CD1c-positive myeloid dendritic cell (primary cell): ENCODE measurements around the gene GH1.

Source experiments
- DNase-seq: peaks from one replicate; pipeline ENCODE4 v3.0.0-alpha.2; 2016; ENCODE audit errors: extremely low spot score

Gene GH1

GRCh38 chr17:63944736-63945499, 26.3 kb upstream of the GH1 start:
- DNase-seq: no peak

- DNase-seq: no peak
These were observed 25.1 kb upstream of the GH1 start for GRCh38 chr17:63943745-63944144.

DNA sequence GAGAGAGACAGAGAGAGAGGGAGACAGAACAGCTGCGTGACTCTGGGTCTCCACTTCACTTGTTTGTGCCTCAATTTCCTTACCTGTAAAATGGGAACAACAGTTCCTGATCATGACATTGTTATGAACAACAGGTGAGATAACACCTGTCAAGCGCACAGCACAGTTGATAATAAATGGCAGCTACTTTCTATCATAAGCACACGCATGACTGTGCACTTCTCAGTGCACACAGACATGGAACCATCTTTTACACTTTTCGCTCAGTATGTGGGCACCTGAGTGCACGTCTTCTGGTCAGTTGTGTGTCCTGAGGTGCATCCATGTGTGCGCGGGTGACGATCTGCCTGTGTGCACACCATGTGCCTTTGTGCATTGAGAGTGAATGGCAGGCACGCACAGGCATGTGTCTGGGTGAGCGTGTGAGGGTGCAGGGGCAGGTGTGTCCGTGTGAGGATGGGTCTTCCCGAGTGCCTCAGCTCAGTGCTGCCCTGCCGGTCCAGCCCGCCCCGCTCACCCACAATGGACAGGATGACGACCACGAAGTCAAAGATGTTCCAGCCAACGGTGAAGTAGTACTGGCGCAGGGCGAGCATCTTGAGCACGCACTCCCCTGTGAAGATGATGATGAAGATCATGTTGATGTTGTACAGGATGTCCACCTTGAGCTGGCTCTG, 23.8 kb upstream of the GH1 start:
- DNase-seq: no peak

DNA sequence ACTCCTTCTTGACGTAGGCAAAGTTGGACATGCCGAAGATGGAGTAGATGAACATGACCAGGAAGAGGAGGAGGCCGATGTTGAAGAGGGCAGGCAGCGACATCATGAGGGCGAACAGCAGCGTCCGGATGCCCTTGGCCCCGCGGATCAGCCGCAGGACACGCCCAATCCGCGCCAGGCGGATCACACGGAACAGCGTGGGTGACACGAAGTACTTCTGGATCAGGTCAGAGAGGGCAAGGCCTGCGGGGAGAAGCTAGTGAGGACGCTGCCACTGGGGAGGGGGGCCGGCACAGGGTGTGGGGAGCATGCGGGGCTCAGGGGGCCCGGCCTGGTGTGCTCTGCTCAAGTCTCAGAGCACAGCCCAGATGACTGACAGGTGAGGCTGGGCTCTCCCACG, 23.1 kb upstream of the GH1 start:
- no peak for DNase-seq

- no peak for DNase-seq
These were observed 22.5 kb upstream of the GH1 start for GRCh38 chr17:63941162-63941561.

DNA sequence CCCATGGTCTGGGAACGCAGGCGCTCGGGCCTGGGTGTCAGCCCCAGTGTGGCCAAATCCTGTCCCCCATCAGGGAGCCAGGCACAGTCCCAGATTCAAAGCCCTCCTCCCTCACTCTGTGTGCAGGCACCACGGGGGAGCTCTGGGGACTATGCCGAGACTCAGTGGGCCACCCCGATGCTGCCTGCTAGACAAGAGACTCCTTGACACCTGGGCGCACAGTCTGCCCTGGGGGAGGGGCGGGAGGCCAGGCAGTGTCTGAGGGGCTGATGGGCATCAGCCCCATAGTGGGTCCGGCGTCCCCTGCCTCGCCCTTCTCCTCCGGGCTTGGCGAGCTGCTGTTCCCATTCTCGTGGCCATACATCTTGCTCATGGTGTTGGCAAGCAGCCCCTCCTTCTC, 21.9 kb upstream of the GH1 start:
- no peak for DNase-seq

DNA sequence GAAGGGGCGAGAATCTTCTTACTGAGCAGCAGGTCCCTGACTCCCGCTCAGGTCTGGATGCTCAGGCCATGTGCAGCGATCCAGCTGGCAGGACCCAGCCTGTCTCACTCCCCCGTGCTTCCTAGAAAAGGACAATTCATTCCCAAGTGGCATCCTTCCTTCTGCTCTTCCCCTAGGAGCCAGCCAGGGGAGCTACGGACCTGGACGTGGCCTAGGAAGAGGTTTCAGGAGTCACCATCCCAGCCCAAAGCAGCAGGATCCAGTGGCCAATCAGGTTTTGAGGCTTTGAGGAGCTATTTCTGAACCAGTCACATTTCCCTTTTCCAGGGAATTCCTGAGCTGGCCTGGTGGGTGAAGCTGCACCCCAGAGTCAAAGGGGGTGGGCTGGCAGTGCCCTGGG, 21.2 kb upstream of the GH1 start:
- no peak for DNase-seq

GRCh38 chr17:63939401-63939800, 20.8 kb upstream of the GH1 start:
- DNase-seq: no peak

DNA sequence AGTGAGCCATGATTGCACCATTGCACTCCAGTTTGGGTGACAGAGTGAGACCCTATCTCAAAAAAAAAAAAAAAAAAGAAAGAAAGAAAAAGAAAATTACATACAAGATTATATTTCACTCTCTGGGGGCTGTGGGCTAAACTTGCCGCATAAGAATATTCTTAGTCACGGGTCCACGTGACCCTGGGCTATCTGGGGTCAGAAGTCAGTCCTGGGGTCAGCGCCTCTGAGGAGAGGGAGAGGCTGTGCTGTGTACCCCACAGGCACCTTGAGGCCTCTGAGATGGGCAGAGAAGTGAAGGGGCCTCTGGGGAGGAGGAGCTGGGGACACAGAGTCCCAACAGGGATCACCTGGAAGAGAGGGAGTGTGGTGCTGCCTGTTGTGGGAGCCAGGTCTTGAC, 19.3 kb upstream of the GH1 start:
- no peak for DNase-seq

- no peak for DNase-seq
These were observed 18.7 kb upstream of the GH1 start for GRCh38 chr17:63937319-63937718.

DNA sequence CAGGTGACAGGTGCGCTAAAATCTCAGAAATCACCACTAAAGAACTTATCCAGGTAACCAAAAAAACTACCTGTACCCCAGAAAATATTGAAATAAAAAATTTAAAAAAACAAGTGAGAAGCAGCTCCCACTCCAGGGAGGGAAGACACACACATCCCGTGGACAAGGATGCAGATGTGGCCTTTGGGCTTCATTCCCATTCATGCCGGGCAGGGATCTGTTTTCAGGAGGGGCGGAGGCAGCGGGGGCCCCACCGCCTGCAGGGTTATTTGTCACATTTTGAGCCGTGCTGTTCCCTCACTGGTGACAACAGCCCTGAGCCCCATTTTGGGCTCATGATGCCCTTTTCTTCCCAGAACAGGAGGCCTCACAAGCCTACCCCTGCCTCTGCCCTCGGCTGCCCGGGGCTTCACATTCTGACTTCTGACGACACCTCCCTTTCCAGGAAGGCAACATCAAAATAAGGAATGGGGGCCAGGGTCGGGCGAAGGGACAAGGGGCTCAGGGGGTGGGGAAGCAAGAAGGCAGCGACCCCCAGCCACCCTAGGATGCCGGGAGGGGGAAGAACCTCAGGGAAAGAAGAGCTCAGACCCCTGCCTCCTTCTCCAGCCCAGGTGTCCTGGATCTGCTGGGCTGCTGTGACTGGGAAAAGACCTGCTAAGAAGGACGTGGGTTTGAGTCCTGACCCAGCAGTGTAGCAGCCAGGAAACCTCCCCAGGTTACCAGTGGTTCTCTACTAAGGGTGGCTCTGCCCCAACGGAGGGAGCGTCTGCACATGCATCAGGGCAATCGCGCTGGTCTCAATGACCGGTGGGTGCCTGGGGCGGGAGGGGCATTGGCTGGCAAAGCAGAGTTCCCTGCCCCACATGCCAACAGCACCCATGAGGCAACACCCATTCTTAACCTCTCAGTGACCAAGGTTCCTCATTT, 15.8 kb upstream of the GH1 start:
- peak; percentile 10 for DNase-seq

DNA sequence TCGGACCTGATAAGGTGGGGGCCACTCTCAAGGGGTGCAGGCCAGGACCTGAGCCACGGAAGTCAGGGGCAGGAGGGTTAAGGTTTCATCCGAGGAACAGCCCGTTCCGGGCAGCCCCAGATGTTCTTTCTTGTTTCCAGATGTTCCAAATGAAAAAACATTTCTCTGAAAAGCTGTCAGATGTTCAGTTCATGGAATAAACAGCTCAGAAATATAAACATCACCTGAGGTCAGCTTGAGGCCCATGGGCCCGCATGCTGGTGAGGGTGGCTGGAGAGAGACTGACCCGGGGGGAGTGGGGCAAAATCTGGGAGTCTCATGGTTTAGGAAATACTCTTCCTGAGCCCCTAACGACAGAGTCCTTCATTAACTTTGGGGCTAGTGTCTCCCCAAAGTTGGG, 15.0 kb upstream of the GH1 start:
- DNase-seq: no peak

- no peak for DNase-seq
These were observed 14.1 kb upstream of the GH1 start for GRCh38 chr17:63932721-63933120.

GRCh38 chr17:63931981-63932561, 13.4 kb upstream of the GH1 start, which contains the start of gene CD79B:
TSS of gene CD79B (minus strand) at chr17:63932331. CDS start at chr17:63932261, 70 bp downstream.
- peak; percentile 29 for DNase-seq

DNA sequence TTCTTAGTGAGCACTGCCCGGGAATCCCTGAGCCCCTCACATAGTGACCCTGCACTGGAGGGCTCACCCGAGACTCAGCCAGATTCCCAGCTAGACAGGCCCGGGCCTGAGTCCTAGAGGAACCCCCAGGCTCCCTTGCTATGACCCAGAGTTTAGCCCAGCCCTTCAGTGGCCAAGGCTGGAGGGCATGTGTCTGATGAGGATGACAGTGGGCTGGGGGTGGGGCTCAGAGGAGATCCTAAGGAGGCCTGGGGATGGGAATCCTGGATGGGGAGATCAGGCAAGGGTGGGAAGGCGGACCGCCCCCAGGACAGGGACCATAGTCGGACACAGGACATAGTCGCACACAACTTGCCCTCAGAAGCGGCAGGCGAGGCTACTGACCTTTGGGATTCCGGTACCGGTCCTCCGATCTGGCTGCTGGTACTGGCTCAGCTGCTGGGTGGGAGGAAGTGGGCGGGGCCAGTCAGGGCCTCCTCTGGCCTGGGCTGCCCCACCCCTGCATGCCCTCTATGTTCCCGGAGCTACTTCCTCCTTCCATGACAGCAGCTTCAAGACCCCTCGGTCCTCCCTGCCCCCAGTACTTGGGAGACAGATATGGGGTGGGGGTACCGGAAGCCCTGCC, 12.4 kb upstream of the GH1 start:
- DNase-seq: peak; percentile 64

GRCh38 chr17:63929860-63930766, 11.5 kb upstream of the GH1 start:
- no peak for DNase-seq

- no peak for DNase-seq
These were observed 10.5 kb upstream of the GH1 start for GRCh38 chr17:63928966-63929695.

DNA sequence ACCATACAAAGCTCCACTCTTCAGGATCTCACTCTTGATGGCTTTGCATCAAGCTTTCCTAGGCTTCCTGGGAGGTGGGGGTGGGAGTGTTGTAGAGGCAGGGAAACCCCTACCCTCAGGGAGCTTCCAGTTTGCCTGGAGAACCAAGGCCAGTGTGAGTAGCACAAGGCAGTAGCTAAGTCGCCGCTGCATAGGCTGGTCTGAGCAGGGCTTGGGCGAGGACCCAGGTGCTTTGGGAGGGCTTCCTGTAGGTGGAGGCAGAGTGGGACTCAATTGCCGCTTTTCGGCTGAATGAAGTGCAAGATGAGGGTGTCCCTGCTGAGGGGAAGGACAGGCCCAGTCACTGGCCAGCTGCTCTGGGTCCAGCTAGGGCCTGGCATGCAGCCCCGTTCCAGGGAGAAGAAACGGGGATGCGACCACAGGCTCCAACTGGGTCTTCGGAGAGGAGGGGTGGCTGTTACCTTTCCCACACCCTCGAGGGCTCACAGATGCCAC, 9.6 kb upstream of the GH1 start:
- DNase-seq: no peak

DNA sequence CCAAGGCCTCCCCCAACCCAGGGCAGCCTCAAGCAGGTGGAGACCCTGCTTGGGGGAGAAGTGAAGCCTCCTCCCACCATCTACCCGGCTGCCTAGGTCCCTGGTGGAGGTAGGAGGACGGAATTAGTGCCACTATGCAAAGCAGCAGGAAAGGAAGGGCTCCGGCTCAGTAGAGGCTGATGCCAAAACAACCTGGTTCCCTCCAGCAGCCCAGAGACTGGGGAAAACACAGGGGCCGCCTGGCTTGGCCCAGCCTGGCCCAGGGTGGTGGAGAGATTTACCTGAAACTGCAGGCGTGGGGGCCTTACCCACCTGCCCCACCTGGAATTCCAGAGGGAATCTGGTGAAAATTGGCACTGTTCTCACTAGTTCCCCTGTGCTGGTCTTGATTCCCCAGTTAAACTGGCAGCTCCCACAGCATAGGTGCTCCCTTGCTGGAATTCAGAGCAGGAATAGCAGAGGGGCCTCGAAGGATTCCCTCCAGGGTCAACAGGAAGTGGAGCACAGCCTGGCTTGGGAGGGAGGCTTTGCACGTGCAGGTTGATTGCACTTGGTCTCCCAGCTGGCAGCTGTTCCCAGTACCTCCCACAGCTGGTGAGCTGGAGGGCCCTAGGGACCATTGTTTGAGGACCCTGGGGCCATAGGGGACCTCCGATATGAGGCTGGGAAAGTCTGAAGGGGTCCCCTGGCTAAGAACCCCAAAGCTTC, 9.0 kb upstream of the GH1 start:
- DNase-seq: no peak
